Measurements from ENCODE around the gene ATG13. TPM values are rescaled to one million over a fixed set of nuclear protein-coding genes. Genes with fewer than 3 reads are reported as not detected.

Gene ATG13
- total and polyA plus RNA-seq, 4 donors: 36.3 to 49.9 (median 41.2) TPM

- no peak for DNase-seq (ENCODE audit: low spot score)
- Histone ChIP-seq H3K27ac (ENCODE audit: low read depth in 1 of 2, low read length in 2 of 2) (no peak overlapping the region), H3K27me3 (ENCODE audit: control insufficient read depth in 4 of 4, insufficient read depth in 4 of 4, low read length in 3 of 4) (no peaks in the 10 kb centered on the region), H3K36me3 (ENCODE audit: control insufficient read depth in 4 of 4, insufficient read depth in 3 of 4, low read depth in 1 of 4, low read length in 3 of 4) (peaks cover 3 to 6% (median 4%) of the 10 kb centered on the region in 4 donors), H3K4me1 (ENCODE audit: control insufficient read depth in 4 of 4, insufficient read depth in 4 of 4, low read length in 3 of 4) (peaks cover 6 to 15% (median 11%) of the 10 kb centered on the region in 4 donors), H3K4me3 (ENCODE audit: low read depth in 1 of 3, low read length in 3 of 3) (no peak overlapping the region), H3K9me3 (ENCODE audit: control insufficient read depth in 4 of 4, low read length in 3 of 4) (no peaks in the 10 kb centered on the region), H3K9ac (ENCODE audit: low read depth in 1 of 2, low read length in 2 of 2) (no peak overlapping the region)
- TF ChIP-seq RXRA (IDR thresholded peaks at IDR 0.05) (no peak), EGR1 (IDR thresholded peaks at IDR 0.05; ENCODE audit: low read depth in 2 of 2) (no peak), HNF4G (IDR thresholded peaks at IDR 0.05) (no peak), JUND (IDR thresholded peaks at IDR 0.05) (no peak), SP1 (IDR thresholded peaks at IDR 0.05) (no peak), RAD21 (IDR thresholded peaks at IDR 0.05) (no peak), ATF3 (IDR thresholded peaks at IDR 0.05) (no peak), YY1 (IDR thresholded peaks at IDR 0.05) (no peak), FOXA2 (IDR thresholded peaks at IDR 0.05) (no peak), MAX (IDR thresholded peaks at IDR 0.05) (no peak), HNF4A (conservative IDR thresholded peaks at IDR 0.05) (no peak), NR2F2 (IDR thresholded peaks at IDR 0.05) (no peak), GABPA (IDR thresholded peaks at IDR 0.05 in 1 of 2, conservative IDR thresholded peaks at IDR 0.05 in 1 of 2) (no peak), ZBTB33 (IDR thresholded peaks at IDR 0.05) (no peak), FOXA1 (IDR thresholded peaks at IDR 0.05) (no peak), CTCF (IDR thresholded peaks at IDR 0.05; ENCODE audit: low read depth, low read length, missing input control) (no peak), TAF1 (conservative IDR thresholded peaks at IDR 0.05) (no peak), REST (IDR thresholded peaks at IDR 0.05) (no peak)
- 92% methylated on average over 1 of the region's 1 CpG for WGBS
Measured at GRCh38 chr11:46632502-46632901, 15.1 kb downstream of the ATG13 start.

All from liver (tissue), 9 donors.